GM21526 (cell line): ENCODE measurements around the gene WSB2.
A peak's percentile ranks its signal among the peaks of the same experiment; 100 is the strongest.
"Not testable (repeated sequence)": the region's sequence is repeated elsewhere in the genome, so short reads cannot be mapped to it uniquely, and the experiment has no call there.

ENCODE experiments used
- ATAC-seq: cut with Tn5 transposase; IDR thresholded peaks from one replicate; pipeline ENCODE4 v1.9.1; 2021; ENCODE audit warnings: moderate library complexity; ENCODE audit not compliant: unreplicated experiment, low FRiP score

WSB2 gene

DNA sequence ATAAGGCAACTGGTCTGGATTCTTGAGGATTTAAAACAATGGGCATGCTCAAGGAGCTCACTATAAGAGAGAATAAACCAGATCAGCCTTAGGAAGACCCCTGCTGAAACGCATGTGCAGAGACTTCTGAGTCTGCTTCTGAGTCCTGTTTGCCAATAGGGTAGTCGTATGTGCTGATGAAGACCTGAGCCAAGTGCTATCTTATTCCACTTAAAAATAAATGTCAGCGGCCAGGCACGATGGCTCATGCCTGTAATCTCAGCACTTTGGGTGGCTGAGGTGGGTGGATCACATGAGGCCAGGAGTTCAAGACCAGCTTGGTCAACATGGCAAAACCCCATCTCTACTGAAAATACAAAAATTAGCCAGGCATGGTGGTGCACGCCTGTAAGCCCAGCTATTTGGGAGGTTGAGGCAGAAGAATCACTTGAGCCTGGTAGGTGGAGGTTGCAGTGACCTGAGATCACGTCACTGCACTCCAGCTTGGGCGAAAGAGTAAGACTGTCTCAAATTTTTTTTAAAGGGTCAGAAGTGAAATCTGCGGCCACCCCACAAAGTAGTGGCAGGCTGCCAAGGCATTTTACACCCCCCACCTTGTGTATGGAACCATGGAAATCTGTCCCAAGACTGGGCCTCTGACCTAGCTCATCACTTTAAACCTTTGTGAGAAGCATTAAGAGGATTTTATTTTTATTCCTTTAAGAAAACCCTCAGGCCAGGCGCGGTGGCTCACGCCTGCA, 24.1 kb downstream of the WSB2 start:
- no peak for ATAC-seq

DNA sequence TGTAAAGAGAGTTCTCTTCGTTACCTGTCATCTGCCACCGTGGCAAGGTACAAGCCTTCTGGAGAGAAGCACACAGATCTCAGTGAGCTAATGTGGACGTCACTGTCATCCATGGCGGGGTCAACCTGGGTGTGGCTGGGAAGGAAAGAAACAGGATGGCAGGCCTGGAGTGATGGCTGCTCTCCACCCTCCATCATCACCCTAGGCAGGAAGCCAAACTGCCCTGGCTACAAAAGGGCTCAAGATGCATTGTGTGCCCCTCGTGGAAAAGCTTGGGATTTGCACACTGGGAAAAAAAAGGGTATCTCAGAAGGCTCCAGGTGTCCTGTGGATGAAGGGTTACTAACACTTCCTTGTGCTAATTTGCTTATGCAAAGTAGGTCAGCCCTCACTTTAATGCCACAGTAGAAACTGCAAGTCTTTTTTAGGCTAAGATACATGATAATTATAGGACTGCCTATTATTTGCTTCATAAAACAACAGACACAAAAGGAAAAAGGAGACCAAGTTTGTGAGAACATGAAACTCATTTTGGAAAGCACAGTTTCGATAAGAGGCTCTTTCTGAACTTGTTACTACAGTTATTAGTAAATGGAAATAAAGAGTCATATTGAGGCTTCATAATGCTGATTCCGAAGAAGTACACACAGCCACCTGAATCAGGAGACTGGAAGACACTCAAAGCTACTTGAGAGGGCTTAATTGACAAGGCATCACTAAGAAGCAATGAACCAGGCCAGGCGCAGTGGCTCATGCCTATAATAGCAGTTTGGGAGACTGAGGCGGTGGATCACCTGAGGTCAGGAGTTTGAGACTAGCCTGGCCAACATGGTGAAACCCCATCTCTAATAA, 25.6 kb downstream of the WSB2 start:
- ATAC-seq = peak; percentile 84

DNA sequence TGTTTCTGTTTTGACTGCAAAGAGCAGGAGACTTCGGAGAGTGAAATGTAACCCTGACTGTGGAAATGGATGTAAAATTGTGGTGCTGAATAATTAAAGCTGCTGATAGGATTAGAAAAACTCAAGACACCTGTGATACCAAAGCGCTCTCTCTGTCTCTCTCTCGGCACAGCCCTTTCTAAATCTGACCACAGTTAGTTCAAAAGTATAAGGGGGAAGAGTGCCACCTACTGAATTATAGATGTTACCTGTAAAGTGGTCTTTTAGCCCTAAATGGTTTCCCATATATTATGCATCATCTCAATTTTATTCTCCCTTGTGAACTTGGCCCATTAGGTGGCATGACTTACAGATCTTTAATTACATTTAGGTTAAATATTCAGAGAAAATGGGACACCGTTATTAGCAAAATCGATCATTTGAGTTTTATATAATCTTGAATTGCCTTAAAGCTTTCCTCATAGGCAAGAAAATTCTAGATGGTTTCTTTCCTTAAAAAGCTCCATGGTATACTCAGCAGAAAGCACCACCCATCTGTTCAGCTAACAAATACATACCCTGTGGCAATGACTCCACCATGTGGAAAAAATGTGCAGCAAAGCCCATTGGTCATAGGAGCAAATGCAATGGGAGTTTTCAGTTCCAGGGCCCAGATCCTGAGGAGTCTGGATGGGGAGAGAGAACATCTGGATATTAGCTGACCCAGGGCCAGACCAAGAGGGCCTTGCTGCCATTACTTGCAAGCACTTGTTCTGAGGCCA, 26.4 kb downstream of the WSB2 start:
- ATAC-seq = no peak

DNA sequence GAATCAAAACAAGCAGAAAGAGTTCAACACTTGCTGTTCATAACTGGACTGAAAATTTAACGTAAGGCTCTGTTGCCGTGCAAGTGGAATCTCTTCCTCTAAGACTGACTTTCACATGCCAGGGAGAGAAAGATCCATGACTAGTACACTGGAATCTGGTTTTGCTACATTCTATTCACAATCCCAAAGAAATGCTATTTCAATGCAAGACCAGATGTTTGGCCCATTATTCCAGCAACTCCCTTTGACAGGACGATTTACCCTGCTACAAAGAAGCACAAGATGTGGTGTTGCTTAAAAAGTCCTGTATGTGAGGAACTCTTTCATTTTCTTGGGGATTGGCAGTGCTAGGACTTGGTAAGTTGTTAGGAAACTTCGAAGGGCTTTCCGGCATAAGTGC, 27.1 kb downstream of the WSB2 start:
- ATAC-seq = no peak

DNA sequence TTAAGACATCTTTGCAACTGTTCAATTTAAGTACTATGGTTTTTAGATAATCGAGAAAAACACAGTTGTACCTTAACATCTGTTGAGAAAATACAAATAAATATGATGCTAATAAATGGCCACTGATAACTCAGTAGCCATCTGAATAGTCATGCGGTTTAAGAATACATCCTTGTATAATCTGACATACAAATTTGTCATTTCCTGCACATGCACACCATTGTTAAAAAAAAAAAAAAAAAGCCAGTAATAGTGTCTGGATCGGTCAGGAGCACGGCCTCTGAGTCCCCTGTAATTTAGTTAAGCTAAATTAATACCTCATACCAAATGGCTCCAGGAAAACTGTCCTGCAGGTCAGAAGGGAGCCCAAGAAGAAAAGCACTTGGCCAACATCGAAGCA, 27.7 kb downstream of the WSB2 start:
- ATAC-seq = no peak

DNA sequence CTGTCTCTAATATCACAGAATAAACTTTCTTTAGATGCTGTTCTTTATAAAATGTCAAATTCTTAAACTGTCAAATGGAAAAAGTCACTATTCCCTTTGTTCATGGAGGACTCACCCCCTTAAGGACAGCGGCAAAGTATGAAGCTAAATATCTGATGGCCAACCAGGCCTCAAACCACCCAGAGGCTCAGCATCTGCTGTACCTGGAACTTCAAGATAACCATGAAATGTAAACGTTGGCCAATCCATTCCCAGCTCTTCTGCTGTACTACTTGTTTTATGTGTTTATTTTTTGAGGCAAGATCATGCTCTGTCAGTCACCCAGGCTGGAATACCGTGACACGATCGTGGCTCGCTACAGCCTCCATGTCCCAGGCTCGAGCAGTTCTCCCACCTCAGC, 28.8 kb downstream of the WSB2 start:
- no peak for ATAC-seq

DNA sequence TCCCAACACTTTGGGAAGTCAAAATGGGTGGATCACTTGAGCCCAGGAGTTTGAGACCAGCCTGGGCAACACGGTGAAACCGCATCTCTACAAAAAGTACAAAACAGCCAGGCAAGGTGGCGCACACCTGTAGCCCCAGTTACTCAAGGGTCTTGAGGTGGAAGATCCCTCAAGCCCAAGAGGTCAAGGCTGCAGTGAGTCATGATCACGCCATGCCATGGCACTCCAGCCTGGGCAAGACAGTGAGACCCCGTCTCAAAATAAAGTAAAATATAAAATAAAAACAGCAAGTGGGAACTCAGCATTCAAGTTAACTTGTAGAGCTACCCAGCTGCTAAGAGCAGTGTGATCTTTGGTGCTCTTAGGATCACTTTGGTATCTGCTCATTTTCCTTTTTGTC, 31.8 kb downstream of the WSB2 start:
- ATAC-seq = no peak

DNA sequence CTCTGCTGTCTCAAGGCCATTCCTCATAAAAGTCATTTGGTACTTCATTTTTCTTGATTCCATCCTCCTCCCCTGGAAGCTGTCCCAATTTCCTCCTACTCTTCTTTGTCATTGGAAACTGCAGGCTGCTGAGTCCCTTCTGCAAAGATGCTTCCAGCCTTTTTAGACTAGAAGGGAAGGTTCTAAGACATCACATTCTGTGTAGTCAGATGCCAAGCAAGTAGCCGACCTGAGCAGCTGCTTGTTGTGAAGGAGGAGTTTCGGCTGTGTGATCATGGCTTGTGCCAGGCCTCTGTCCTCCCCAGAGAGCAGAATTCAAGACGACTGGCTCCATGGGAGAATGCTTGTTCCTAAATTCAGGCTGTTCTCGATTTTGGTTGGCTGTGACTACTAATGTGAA, 35.8 kb downstream of the WSB2 start:
- ATAC-seq = no peak

DNA sequence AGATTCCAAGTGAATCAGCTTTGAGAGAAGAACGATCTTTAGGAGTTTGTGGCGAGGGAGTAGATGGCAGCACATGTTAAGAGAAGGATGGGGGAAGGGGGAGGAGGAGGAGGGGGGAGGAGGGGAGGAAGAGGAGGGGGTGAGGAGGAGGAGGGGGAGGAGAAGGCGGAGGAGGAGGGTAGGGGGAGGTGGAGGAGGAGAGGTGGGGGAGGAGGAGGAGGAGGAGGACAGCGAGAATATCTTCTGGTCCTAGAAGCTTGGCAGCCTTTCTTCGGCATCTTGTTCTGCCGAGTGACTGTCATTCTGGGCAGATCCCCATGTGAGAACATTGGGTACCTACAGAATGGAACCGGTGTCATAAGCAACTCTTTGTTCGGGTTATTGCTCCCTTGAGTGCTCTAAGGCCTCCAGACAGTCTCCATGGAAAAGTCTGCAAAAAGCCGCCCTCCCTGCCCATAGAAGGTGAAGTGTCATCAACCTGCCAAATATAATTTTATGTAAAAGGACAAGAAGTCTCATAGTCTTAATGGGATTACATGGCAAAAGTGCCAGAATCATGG, 37.6 kb downstream of the WSB2 start:
- ATAC-seq = no peak

DNA sequence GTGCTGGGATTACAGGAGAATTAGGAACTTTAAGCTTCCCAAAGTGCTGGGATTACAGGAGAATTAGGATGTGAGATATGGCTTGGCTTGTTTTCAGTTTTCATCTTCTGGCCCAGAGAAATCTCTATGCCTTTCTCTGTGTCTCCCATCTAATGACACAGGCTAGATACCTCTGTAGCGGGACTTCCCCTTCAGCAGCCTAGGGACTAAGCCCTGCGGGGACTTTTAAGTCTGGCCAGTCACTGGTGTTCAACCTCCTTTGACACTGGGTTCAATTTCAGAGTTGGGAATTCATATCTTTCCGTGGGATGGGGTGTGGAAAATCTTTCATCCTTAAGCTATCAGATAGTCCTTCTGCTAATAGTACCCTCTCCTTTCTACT, 38.3 kb downstream of the WSB2 start:
- ATAC-seq = no peak

DNA sequence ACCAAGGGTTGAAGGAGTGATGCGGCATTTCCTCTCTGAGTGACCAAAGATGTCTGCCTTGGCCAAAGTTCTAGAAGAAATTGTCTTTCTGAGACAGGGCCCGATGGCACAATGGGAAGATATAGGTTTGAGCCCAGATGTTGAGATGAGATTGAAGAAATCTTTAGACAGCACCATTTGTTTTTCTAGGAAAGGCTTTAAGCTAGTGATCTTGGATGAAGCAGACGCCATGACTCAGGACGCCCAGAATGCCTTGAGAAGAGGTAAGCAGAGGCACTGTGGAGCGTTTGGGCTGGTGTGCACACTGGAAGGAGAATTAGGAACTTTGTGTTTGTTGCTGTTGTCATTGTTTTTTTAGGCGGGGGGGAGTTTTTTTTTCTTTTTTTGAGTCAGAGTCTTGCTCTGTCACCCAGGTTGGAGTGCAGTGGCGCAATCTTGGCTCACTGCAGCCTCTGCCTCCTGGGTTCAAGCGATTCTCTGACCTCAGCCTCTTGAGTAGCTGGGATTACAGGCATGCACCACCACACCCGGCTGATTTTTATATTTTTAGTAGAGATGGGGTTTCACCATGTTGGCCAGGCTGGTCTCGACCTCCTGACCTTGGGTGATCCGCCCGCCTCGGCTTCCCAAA, 38.8 kb downstream of the WSB2 start:
- ATAC-seq = not testable (repeated sequence)

DNA sequence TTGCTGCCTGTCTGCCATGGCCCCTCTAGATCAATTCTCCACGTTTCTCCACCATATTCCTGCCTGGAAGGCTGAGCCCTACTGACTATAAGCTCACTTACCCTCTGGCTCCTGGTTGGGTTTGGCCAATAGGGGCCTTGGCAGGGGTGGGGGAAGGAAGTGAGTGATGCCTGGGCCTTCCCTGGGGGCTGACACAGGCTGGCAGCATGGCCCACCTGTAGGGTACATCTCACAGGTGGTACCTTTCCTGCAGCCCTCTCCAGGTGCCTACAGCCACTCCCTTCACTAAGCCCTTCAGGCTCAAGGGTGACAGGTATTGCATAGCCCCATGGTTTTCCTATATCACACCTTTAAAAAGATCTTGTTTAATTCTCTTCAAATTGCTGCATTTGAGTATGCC, 40.9 kb downstream of the WSB2 start:
- no peak for ATAC-seq

DNA sequence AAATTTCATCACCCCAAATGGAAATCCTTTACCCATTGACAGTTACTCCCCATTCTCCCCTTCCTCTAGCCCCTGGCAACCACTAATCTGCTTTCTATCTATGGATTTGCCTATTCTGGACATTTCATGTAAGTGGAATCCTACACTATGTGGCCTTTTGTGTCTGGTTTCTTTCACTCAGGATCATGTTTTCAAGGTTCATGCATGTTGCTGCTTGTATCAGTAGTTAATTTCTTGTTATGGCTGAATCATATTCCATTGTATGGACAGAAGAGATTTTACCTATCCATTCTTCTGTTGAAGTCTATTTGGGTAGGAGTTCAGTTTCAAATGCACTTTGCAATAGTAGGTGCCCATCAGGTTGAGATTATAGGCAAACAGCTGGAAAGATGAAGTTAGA, 43.1 kb downstream of the WSB2 start:
- no peak for ATAC-seq

DNA sequence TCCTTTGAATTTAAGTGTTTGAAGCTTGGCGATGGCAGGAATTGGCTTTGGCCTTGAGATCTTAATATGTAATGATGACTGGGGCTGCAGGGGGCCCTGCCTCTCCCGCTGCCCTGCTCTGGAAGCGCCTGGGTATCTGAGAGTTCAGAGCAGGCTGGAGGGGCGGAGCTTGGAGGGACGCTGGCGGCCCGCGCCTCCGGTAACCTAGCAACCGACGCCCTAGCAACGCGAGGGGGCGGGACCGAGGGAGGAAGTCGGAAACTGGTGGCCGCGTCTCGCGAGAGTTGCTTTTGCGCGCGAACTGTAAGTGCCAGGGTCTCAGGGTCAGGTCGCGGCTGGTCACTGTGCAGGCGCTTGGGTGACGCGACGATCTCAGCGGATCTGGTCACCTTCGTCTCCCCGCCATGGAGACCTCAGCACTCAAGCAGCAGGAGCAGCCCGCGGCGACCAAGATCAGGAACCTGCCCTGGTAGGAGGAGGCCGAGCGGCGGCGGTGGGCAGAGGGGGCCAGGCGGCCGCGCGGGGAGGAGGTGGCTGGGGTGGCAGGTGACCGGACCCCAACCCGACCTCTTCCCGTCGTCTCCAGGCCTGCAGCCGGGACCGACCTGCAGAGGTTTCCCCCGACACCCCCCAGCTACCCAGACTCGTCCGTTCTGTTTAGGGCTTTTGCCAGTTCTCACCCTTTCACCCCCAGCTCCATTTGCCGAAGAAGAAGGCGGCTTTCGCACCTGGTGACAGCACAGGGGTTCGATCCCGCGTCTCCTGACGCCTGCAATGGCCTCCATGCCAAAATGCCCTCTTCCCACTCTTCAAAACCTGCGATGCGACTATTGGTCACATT, 44.3 kb downstream of the WSB2 start, which contains the start of gene RFC5:
Gene RFC5 (plus strand): TSS at position 280 of the 841 bp plus-strand sequence. CDS start 125 bp downstream, at position 405.
- ATAC-seq = peak; percentile 97

DNA sequence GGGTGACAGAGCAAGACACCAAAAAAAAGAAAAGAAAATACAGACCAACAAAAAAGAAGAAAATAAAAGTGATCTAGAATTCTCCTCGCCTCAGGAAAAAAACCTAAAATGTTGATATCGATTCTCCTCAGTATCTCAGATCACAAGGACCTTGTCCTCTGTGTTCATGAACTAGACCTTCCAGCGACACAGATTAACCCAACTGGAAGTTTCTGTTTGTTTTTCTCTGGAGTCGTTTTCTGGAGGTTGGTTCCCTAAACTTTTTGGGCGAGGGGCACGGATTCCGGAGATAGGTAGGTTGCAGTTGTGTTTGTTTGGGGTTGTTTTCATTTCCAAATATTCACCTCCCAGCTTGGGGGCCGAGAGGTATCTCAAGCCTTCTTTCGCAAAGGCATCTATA, 45.0 kb downstream of the WSB2 start:
- ATAC-seq = no peak

DNA sequence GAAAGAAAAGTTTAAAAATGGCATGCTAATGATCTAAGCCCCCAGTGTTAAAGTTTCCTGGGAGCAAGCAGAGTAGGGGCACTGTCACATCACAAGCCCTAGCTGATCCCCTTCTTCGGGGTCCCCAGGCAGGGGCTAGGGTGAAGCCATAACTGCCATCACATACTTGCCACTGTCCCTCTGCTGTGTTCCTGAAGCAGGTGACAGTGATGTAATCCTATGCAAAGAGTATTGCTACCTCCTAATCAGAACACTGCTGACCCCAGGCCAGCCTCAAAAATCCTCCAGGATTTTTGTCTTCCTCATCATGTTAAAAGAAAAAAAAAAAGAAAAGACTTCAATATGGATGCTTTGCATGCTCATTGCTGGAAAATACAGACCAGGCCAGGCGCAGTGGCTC, 45.7 kb downstream of the WSB2 start:
- ATAC-seq = no peak

DNA sequence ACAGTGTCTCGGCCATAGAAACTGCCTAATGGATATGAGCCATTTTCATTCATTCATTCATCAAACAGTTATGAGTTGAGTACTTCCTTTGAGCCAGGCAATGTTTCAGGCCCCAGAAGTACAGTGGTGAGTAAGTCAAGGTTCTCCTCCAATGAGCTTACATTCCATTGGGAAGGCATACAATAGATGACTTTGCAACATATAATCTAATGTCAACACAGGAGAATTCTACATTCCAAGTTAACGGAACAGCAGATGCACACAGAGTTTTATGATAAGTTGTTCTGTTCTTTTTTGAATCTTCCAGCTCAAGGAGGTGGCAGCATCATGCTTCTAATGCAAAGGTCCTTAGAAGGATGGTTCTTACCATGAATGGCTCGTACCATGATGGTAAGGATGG, 47.7 kb downstream of the WSB2 start:
- no peak for ATAC-seq

DNA sequence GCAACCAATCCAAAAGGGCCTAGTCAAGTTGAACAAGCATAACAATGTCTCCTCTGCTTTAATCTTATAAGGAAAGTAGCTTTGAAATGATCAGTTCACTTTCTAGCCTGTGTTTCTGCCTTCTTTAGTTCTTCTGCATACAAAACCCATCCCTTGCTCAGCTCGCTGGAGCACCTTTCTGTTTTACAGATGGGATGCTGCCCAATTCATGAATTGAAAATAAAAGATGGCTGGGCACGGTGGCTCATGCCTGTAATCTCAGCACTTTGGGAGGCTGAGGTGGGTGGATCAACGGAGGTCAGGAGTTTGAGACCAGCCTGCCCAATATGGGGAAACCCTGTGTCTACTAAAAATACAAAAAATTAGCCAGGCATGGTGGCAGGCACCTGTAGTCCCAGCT, 49.0 kb downstream of the WSB2 start:
- ATAC-seq = no peak

DNA sequence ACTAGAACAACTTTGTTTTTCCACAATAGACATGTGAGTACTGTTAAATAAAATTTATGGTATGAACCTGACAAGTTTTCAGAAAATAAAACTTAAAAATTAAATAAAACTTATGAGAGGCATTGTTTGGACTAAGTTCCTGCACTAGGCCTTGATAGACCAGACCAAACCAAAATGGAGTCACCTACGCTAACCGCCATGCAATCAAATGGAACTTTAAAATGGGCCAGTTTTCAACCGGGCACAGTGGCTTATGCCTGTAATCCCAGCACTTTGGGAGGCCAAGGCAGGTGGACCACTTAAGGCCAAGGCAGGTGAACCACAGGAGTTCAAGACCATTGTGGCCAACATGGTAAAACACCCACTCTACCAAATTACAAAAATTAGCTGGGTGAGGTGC, 49.6 kb downstream of the WSB2 start:
- no peak for ATAC-seq

DNA sequence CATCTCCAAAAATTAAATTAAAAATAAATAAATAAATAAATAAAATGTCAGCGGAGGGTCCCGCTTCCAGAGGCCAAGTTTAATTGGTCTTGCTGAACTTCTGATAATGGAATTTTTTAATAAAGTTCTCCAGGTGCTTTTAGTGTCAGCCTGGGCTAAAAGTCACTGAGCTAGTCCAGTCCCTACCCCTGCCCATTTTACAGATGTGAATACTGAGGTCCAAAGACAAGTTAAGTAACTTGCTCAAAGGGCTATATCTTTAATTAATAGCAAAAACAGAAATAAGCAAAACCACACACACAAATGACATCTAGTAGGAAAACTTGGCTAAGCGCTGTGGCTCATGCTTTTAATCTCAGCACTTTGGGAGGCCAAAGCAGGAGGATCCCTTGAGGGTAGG, 50.1 kb downstream of the WSB2 start:
- no peak for ATAC-seq
